Calu3 (cell line): Measurements from ENCODE around the gene FLVCR2. TPM values are rescaled to one million over a fixed set of nuclear protein-coding genes. Genes with fewer than 3 reads are reported as not detected.
A peak's percentile ranks its signal among the peaks of the same experiment; 100 is the strongest.

Experiments
- BruUV-seq: library from RNA; stranded (reverse); fragments of 400-500 nt; replicated peaks from 2 replicates; lab custom pipeline; 2021; lab: Mats Ljungman, UMichigan
- CTCF ChIA-PET: fragments of 300-600 bp; sonication (Branson Sonifier 250); formaldehyde crosslinking; loops from one replicate; lab custom pipeline; 2022; ENCODE audit warnings: antibody characterized with exemption; lab: Charles Lee
- DNase-seq: peaks from one replicate; pipeline ENCODE4 v3.0.0; 2022
- H3K27ac Mint-ChIP-seq: one replicate; pipeline ENCODE4 v1.8.0; 2022; ENCODE audit warnings: mixed read lengths; ENCODE audit not compliant: unreplicated experiment
- H3K27me3 Mint-ChIP-seq: one replicate; pipeline ENCODE4 v1.8.0; 2022; ENCODE audit warnings: mixed read lengths; ENCODE audit not compliant: unreplicated experiment
- H3K36me3 Mint-ChIP-seq: one replicate; pipeline ENCODE4 v1.8.0; 2022; ENCODE audit warnings: mild to moderate bottlenecking, moderate library complexity, mixed read lengths; ENCODE audit not compliant: insufficient read depth, unreplicated experiment
- H3K4me1 Mint-ChIP-seq: one replicate; pipeline ENCODE4 v1.8.0; 2022; ENCODE audit warnings: mild to moderate bottlenecking, low read depth, mixed read lengths; ENCODE audit not compliant: unreplicated experiment
- H3K4me3 Mint-ChIP-seq: one replicate; pipeline ENCODE4 v1.8.0; 2022; ENCODE audit warnings: mild to moderate bottlenecking, low read depth, moderate library complexity, mixed read lengths; ENCODE audit not compliant: unreplicated experiment
- H3K9me3 Mint-ChIP-seq: one replicate; pipeline ENCODE4 v1.8.0; 2022; ENCODE audit warnings: low read depth, mixed read lengths; ENCODE audit not compliant: unreplicated experiment
- CTCF ChIP-seq: fragments of 200-600 bp; IDR thresholded peaks from one replicate; pipeline ENCODE4 v1.8.0; 2022; ENCODE audit warnings: antibody characterized with exemption; ENCODE audit not compliant: unreplicated experiment
- intact Hi-C: fragments of 100-400 bp; cut with micrococcal nuclease; formaldehyde crosslinking; loops from one replicate; pipeline ENCODE4 v1.10.0; 2022; ENCODE audit not compliant: unreplicated experiment
- total RNA-seq: library from RNA; stranded (reverse); gene quantifications from 2 replicates; pipeline ENCODE4 v1.2.3, GENCODE V29; 2022

The FLVCR2 gene
- total RNA-seq, 1 experiment from 2014 or later, result 1.4 TPM

GRCh38 chr14:75650253-75651058 lies 72.0 kb downstream of the FLVCR2 start:
- Mint-ChIP-seq H3K4me3 (no peak overlapping the region), H3K36me3 (peaks cover 13% of the 10 kb centered on the region), H3K9me3 (no peaks in the 10 kb centered on the region), H3K27me3 (no peaks in the 10 kb centered on the region), H3K27ac (no peak overlapping the region), H3K4me1 (no peaks in the 10 kb centered on the region)
- intact Hi-C loops, result loop anchor here (10.0 kb wide), 1 partner anchor 336 kb away; no protein-coding TSS in a partner anchor
- TF ChIP-seq CTCF, result no peak
- no TSS peak for BruUV-seq
- CTCF ChIA-PET, result no interaction called here
- DNase-seq, result no peak

- Mint-ChIP-seq H3K4me1 (no peaks in the 10 kb centered on the region), H3K36me3 (peaks cover 17% of the 10 kb centered on the region), H3K27ac (no peak overlapping the region), H3K4me3 (no peak overlapping the region), H3K27me3 (no peaks in the 10 kb centered on the region), H3K9me3 (no peaks in the 10 kb centered on the region)
- BruUV-seq, result no TSS peak
- no peak for DNase-seq
- CTCF ChIA-PET, result interaction anchor here (1.0 to 1.9 kb wide), 3 partner anchors 16 to 87 kb away, joined by 3 to 33 read pairs (median 4); partner anchors contain the start of gene FLVCR2
- intact Hi-C loops, result loop anchor here (10.0 kb wide), 1 partner anchor 339 kb away; no protein-coding TSS in a partner anchor
- no peak for TF ChIP-seq CTCF
Measured at GRCh38 chr14:75653563-75653962, 75.1 kb downstream of the FLVCR2 start.

- H3K27me3 Mint-ChIP-seq, result no peaks in the 10 kb centered on the region
- peak; percentile 82 for DNase-seq
- CTCF ChIA-PET, result interaction anchor here (1.0 to 1.9 kb wide), 4 partner anchors 17 to 88 kb away, joined by 3 to 33 read pairs (median 4); partner anchors contain the start of gene FLVCR2
- peaks cover 15% of the 10 kb centered on the region for H3K36me3 Mint-ChIP-seq
- no peak overlapping the region for H3K4me3 Mint-ChIP-seq
- peak; percentile 74 for TF ChIP-seq CTCF
- intact Hi-C loops, result loop anchor here (1.0 to 10.0 kb wide), 2 partner anchors 77 to 339 kb away; no protein-coding TSS in a partner anchor
- H3K4me1 Mint-ChIP-seq, result no peaks in the 10 kb centered on the region
- H3K27ac Mint-ChIP-seq, result no peak overlapping the region
- H3K9me3 Mint-ChIP-seq, result no peaks in the 10 kb centered on the region
- no TSS peak for BruUV-seq
Measured at GRCh38 chr14:75654127-75654732, 75.8 kb downstream of the FLVCR2 start.

- Mint-ChIP-seq H3K27me3 (no peaks in the 10 kb centered on the region), H3K4me3 (no peak overlapping the region), H3K36me3 (peaks cover 23% of the 10 kb centered on the region), H3K9me3 (no peaks in the 10 kb centered on the region), H3K4me1 (no peaks in the 10 kb centered on the region), H3K27ac (no peak overlapping the region)
- intact Hi-C loops, result loop anchor here (10.0 kb wide), 1 partner anchor 340 kb away; no protein-coding TSS in a partner anchor
- CTCF ChIA-PET, result interaction anchor here (1.5 to 1.9 kb wide), 3 partner anchors 78 to 328 kb away, joined by 3 to 33 read pairs (median 4); partner anchors contain the start of gene FLVCR2
- no TSS peak for BruUV-seq
- no peak for TF ChIP-seq CTCF
- no peak for DNase-seq
Measured at GRCh38 chr14:75655235-75655634, 76.8 kb downstream of the FLVCR2 start.
